NCI-H2107 treated with DMSO at 0.1 percent for 48 hours (cell line): ENCODE data around the gene BRF1.

Experiments used
- DNase-seq: peaks from one replicate; lab custom pipeline; 2025; ENCODE audit not compliant: unreplicated experiment; lab: John Stamatoyannopoulos, UW

BRF1 gene

DNA sequence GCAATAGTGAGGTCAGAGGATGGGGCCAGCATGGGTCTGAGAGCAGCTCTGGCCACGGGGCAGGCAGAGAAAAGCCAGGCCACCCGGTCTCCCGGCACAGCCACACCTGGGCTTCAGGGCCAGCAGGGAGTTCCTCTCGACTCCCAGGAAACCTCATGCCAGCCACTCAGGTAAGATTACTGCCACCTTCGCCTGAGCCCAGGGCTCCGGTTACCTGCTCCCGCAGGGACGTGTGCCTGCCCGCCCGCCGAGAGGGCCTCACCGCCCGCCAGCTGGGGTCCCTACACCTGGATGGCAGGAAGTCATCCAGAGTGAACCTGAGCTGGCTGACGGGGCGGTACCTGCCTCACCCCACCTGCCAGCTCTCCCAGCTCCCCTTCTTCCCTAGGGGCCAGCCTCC, 139.5 kb downstream of the BRF1 start:
- peak; percentile 98 for DNase-seq

DNA sequence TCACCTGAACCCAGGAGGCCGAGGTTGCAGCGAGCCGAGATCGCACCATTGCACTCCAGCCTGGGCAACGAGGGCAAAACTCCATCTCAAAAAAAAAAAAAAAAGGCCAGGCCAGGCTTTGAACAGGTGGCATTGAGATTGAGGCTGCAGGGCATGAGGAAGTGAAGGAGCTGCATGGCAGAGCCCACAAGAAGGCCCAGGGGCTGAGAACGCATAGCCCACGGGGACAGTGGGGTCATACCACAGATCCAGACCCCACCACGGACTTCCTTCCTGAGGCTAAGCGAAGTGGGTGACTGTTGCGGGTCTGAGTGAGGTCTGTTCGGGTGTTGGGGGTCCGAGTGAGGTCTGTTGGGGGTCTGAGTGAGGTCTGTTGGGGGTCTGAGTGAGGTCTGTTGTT, 140.0 kb downstream of the BRF1 start:
- DNase-seq: no peak

DNA sequence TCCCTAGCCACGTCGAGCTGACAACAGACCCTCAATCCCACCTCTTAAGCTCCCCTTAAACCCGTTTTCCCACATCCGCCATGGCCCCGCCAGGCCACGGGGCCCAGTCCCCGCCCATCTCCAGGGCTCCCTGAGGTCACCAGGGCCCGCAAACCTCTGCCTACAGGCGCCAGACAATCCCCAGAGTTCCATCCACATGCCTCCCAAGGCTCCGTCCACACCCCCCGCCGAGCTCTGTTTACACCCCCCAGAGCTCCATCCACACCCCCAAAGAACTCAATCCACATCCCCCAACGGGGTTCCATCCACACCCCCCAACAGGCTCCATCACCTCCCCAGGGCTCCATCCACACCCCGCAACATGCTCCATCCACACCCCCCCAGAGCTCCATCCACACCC, 141.5 kb downstream of the BRF1 start:
- no peak for DNase-seq
